Measurements from ENCODE around the gene ARHGAP15.

Gene ARHGAP15

DNA sequence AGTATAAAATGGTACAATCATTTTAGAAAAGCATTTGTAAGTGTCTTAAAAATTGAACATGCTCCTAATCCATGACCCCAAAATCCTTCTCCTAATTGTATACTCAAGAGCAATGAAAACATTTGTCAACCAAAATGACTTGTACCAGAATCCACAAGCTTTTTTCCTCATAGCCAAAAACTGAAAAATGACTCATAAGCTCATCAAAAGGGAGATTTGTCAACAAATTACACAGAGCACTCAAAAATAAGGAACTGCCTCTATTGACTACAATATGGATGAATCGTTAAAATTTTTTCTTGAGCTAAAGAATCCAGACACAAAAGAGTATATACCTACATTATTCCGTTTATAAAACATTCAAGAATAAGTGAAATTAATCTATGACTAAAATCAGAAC, 544.8 kb downstream of the ARHGAP15 start:
- no peak for FAIRE-seq

DNA sequence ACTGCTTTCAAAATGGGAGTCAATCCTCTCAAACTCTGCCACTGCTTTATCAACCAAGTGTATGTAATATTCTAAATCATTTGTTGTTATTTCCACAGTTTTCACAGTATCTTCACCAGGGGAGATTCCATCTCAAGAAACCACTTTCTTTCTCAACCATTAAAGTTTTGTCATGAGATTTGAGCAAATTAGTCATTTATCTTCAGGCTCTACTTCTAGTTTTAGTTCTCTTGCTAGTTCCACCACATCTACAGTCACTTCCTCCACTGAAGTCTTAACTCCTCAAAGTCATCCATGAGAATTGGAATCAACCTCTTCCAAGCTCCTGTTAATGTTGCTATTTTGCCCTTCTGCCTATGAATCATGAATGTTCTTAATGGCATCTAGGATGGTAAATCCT, 545.8 kb downstream of the ARHGAP15 start:
- FAIRE-seq: no peak

DNA sequence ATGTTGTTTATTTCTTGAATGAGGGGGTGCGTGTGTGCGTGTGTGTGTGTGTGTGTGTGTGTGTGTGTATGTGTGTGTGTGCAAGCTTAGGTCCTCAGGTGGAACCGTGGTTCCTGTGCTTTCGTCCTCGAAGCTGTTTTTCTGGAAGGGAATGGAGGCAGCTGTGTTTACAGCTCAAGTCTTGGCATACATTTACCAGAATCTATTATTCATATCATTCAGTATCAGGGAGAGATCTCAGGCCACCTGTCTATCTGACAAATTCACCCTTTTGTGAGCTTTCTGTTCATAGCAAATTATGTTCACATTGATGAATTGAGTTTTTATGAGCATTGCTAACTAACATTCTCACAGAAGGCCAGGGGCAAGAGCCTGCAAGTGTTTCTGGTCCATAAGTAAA, 550.4 kb downstream of the ARHGAP15 start:
- no peak for FAIRE-seq

DNA sequence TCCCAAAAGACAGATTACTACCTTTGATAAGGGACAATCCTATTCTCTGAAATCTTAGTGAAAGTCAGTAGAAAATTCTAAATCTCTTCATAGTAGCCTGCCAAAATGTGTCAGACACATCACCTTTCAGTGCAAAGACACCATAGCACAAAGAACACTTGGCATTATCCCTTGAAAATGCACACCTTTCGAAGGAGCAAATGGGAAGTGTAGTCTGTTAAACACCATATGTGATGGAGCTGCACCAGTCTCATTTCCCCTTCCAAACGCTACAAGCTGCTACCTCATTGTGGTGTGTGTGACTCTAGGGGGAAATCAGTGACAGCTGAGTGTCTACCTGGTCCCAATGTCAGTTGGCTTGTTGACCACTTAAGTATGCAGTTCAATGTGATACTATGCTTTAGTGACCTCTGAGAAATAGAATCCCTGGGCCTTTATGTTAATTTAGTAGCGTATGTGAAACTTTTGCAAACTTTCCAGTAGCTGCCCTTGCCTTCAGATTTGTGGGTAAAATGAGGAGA, 551.7 kb downstream of the ARHGAP15 start:
- FAIRE-seq: no peak

DNA sequence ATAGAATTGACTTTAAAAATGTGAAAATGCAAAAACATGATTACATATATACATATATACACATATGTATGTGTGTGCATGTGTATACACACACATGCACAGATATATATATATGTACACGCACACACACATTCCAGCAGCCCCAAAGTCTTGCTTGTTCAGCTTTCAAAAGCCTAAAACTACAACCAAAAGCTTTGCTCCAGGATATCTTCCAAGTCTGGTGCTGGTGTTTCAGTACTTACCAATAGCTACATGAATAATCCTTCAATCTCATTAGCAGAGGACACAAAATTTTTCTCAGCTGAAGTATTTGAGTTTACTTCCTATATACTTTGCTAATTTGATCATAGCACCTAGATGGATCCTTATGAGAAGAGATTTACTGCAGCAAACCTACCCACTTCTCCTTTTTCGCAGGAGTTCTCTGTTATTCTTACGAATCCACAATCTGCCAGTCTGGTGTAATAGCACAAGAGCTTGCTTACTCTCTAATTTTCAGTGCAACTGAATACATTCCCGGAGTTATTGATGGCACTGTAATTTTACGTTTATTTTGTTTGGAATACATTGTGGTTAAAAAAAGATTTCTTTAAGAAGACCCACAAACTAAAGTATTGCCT, 553.3 kb downstream of the ARHGAP15 start:
- FAIRE-seq: no peak

DNA sequence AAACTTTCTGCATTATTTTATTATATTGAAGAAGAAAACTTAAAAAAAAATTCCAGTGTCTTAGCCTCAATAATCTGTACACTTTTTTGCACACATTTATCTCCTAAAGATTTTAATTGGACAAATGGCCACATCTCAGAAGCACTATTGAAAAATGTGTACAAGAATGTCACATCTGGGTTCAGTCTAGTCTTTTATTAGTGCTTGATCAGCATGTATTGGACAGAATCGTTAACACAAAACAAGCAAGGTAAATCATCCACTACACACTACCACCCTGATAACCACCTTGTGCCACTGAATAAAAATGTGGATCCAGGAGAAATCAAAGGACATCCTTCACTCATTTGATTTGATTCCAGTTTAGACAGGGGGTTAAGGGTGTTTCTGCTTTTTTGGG, 554.8 kb downstream of the ARHGAP15 start:
- FAIRE-seq: no peak

DNA sequence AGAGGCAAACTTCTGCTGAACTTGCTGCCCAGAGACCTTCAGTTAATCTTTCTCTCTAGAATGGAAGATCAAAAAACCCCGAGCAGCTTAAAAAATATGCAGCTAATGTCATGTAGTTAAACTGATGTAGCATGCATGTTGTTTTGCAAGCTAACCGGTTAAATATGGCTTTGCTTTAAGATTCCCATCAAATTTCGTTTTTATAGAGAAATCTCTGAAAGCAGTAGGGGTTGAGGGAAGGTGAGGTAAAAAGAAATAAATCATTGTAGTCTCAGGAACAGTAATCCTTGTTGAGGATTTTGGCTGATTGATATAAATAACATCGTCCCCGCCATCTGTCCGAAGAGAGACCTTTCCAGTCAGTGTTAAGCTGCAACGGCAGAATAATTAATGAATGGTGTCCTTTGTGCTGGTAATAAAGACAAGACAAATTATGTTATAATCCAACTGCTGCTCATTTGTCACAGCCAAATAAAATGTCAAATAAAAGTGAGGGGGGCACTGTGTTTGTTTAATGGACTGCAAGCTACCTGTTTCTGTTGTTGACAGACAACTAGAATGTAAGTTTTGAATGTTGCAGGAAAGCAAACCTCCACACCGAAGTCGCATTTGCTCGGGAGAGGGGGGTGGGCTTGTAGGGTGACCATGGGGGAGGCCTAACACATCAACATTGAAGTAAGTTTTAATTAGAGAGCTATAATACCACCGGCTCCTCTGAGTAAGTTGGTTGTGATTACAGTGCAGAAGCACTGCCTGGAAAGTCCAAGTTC, 555.5 kb downstream of the ARHGAP15 start:
- no peak for FAIRE-seq

DNA sequence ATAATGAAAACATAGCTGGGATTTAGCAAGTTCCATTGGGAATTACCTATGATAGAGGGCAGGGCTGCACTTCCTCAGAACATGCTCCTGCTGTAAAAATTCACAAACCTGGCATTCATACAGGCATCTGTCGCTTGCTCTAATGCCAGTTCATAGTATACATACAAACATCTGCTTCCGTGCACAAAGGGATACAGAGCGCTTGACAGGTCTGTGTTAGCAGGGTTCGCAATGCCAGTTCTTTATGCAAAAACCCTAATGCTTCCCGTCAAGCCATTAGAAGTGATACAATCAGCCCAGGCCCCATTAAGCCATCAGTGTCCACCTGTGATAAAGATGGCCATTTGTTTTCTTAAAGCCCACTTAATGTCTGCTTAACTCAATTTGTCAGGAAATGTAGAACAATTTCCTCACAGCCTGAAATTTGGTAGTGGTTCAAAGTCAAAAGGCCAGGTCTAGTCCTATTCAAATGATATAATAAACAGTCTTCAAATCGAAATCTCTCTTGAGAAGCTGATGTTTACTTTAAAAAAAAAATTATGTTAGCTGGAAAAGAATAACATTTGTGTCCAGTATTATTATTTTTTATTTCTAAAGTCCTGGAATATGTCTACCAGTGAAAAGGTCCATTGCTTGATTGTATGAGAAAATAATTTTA, 556.3 kb downstream of the ARHGAP15 start:
- no peak for FAIRE-seq

DNA sequence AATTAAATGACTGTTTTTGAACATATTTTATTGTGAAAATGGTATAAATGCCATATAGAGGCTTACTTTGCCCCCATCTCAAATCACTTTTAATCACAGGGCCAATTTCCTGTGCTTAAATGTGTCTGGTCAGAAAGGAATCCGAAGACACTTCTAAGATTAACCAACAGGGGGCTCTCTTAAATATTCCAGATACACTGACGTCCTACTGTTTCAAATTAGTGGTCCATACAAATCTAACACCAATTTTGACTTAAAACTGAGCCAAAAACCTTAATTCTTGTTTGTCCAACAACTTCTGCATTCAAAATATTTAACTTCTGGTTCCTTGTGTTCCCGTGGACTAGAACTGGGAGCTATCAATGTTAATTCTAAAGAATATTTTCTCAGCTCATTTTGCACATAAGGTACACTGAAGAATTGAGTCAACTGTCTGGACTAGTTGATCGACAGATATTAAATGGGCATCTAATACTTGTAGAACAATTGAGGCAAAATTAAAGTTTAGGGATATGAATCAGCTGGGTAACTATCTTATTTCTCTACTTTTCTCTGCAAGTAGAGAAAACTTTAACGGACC, 557.5 kb downstream of the ARHGAP15 start:
- peak; percentile 6 for FAIRE-seq

DNA sequence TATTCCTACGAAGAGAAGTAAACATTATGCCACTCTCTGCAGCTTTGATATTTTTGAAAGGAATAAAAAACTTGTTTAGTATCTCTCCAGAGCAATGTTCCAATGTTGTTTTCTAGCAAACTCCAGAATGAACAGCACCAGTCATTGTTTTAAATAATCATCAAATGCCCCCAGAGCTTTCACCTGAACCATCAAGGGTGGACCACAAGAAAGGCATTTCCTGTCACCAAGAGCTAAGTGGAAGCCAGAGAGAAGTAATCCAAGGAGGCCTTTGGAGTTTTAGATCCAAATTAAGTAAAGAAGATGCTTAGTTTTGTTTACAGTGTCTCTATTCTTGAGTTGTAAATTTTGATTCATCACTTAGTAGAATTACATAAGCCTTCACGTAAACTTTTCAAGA, 559.0 kb downstream of the ARHGAP15 start:
- FAIRE-seq: no peak

DNA sequence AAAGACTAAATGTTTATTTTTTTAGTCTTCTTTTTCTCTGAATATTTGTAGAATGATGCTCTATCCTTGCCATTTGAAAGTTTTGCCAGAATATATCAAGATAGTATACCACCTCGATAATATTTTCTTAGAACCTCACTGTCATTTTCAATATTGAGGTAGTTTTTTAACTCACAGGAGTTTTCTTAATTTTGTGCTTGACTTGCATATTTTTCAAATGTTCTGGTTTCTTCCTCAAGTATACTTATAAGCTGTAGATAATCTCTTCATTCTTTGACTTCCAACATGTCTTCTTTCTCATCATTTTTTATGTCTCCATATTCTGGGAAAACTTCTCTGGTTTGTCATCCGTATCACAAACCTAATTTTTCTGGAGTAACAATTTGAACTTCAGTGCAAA, 559.6 kb downstream of the ARHGAP15 start:
- no peak for FAIRE-seq

DNA sequence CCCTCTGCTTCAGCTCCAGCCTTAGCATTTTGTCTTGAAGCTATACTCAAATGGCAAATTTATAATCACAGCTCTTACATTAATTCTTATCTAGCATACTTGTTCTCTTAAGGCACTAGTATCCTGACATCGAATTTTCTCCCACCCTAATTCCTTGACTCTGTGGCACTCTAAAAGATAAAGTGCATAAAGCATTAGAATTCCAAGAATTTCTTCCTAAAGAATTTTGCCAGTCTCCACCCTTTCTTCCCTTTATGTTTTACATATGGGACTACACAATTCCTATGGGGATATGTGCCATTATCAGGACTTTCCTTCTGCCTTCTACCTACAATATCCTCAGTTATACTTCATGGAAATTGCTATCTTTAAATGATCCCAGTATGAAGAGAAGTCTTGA, 560.3 kb downstream of the ARHGAP15 start:
- no peak for FAIRE-seq

DNA sequence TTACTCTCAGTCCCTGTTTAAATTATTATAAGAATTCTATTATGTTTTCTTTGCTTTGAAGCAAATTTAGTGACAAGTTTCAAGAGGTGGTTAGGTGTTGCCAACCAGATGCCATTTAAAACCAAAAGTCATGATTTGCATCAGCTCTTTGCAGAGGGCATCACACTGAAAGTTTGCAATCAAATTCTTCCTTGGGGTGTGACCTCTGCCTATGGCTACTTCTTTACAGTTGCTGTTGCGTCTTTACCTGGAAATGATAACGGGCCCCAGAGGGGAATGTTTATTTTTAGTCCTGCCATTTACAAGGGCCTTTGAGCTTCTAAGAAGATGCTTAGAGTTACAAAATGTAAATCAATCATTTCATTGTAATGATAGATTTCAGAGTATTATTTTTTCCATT, 561.0 kb downstream of the ARHGAP15 start:
- no peak for FAIRE-seq

DNA sequence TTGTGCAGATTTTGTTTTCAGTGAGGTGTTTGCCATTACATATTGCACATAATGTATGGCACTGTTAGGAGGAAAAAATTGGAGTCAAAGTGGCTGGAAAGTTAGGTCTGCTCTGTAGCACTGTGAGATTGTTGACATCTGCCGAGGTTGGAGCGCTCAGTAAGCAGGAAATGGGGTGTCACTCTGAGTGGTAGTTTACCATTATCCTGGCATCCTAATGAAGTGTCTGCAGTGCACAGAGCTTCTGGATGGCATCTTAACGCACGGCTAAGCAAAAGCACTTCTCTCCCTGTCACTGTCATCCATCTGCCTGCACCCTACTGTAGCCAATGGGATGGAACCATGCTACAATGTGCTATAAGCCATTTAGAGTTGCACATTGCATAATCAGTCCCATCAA, 561.9 kb downstream of the ARHGAP15 start:
- no peak for FAIRE-seq

DNA sequence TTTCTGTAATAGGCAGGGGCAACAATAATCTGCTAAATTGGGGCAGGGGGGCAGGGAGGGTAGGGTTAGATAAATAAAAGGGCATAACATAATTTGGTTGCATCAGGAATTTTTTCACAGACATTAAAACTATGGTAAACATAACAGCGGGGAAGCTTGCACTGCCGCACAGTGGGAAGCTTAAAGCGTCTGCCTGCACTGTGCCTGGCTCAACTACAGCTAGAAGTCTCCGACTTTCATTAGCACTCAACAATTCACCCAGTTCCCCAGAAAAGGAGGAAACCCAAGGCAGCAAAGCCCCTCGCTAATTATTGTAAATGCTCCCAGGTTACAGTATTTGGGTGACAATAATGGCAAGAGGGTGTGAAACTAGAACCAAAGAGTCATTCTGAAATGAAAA, 562.9 kb downstream of the ARHGAP15 start:
- no peak for FAIRE-seq

DNA sequence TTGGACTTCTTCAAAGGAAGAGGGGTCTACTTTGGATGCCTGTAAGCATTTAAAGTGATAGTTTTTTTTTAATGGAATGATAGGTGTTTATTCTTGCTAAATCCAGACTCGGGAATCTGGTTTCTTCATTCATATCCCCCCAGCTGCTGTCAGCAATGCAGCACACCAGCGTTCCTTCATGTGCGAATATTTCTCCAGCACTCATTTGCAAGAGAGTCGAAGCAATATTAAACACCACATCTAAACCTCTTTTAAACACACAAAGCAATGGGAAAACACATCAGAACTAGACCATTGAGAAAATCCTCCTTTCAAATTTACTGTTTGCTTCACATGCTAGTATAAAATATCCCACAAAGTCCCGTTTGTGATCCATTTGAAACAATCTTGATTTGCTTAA, 563.7 kb downstream of the ARHGAP15 start:
- no peak for FAIRE-seq

DNA sequence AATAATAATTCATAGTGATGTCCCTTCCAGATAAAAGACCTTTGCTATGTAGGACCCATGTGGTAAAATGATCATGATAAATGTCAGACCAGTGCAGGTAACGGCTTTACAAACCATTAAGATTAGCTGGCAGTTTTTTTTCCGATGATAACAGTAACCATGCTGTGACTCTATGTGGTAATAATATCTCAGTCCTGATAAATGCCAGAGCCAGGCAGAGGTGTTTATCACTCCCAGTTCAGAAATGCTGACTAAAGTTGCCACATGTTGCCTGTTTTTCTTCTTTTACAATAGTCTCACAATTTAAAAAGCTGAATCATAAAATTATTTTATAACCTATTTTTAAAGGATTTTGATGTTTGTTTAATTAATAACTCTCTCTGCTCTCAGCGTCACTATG, 565.1 kb downstream of the ARHGAP15 start:
- no peak for FAIRE-seq

DNA sequence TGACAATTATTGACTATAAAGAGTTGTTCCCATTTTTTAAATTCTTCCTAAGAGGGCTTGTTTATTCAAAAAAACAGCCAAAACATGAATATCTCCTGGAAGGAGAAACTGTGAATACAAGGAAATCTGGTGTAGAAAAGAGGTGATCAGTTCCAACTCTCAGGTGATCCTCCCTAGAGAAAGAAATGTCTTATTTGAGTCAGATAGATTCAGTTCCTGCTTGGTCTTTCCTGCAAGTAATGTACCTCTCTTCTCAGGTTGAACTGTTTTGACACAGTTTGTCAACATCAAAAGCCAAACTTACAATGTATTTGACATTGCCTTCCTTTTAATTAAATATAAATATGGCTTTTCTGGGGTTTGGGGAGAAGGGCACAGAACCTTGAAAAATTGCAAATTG, 567.4 kb downstream of the ARHGAP15 start:
- no peak for FAIRE-seq

DNA sequence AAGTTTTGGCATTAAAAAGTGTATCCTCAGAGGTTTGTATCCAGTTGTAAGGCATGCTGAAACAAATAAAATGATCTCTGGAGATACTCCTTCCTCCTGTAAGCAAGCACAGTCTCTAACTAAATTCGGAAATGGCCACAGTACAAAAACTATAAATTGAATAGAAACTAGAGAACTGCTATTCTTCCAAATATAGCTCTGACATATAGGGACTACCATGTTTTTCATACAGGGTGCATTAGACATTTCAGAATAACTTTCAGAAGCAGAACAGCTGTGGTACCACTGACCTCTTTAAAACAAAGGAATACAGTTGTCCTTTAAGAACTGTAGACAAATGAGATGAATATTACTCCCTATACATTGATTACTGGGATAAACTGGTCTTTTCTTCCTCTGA, 568.5 kb downstream of the ARHGAP15 start:
- no peak for FAIRE-seq

DNA sequence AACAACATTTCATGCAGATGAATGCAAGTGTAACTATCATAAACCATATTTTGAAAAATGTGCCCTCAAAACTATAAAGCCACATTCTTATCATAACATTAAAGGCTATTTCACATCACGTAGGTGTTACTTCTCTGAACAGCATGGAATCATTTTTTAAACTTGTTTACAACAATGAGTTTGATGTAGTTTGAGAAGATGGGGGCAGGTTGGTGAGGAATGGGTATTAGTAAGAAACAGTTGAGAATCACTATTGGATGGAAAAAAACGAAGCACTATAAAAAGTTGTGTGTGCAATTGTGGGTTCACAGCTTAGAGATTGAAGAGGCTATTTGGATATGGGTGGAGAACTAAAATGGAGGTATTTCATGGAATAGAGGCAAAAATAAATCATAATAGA, 569.1 kb downstream of the ARHGAP15 start:
- no peak for FAIRE-seq

DNA sequence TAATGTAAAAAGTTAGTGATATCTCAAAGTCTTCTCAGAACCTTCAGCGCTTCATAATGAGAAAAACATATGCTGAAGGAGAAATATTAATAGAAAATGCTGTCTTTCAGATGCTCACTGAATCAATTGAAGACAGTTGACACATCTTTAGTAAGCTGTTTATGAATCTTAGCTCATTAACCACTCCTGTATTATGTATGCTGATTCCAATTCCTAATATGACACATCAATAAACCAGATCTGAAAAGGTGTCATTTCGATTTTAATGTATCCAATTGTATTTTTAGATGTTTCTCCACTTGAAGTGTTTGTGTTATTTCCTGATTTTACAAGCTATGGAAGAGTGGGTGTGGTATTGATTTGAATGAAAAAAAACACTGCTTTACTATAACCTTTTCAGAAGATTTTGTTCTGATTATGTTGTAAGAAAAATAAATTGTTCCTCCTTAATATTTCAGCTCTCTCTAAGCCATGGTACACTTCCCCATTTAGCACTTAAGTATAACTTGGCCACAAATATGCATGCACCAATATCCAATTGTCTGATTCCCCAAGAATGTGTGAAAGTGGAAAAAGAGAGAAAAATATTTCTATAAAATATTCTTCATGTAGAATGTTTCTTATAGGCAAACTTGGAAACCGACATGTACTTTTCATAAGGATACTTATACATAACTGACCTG, 569.8 kb downstream of the ARHGAP15 start:
- FAIRE-seq: no peak

DNA sequence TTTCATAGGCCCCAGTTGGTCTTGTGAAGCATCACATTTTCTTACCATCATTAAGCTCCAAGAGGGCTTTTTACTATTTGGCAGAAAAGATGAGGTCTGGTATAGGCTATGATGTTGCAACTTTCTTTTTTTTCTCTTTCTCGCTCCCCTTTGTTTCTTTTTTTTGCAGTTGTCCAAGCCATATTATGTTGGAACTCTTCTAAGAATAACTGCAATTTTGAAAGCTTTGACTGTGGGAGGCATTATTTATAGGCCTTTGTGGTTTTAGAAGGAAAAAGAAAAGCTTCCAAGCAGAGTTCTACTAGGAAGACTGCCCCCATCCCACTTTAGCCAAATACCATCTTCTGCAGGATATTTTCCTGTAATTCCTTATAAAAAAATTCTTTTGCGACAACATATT, 571.6 kb downstream of the ARHGAP15 start:
- no peak for FAIRE-seq

DNA sequence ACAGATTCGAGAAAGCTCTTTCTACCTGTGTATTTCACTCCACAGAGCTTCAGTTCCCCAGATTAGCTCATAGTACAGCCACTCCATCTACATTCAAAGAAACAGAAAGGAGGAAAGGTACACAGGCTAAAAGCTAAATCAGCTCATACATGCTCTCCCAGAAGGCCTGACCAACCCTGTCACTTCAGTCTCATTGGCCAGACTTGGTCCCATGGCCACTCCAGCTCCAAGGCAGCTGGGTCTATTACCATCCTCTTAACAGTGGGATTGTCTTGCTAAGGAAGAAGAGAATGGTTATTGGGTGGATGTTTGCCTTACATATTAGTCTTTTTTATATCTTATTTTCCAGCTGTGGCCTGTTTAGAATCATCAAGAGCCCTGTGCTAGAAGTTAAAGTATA, 572.6 kb downstream of the ARHGAP15 start:
- no peak for FAIRE-seq

All from G401.6 (cell line).